GM18870 (cell line): ENCODE measurements around the gene GIPC1.
"Not testable (repeated sequence)": the region's sequence is repeated elsewhere in the genome, so short reads cannot be mapped to it uniquely, and the experiment has no call there.

Experiments
- ATAC-seq: cut with Tn5 transposase; IDR thresholded peaks from one replicate; pipeline ENCODE4 v1.9.1; 2021; ENCODE audit warnings: moderate library complexity; ENCODE audit not compliant: unreplicated experiment

GIPC1 gene, protein sequence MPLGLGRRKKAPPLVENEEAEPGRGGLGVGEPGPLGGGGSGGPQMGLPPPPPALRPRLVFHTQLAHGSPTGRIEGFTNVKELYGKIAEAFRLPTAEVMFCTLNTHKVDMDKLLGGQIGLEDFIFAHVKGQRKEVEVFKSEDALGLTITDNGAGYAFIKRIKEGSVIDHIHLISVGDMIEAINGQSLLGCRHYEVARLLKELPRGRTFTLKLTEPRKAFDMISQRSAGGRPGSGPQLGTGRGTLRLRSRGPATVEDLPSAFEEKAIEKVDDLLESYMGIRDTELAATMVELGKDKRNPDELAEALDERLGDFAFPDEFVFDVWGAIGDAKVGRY

DNA sequence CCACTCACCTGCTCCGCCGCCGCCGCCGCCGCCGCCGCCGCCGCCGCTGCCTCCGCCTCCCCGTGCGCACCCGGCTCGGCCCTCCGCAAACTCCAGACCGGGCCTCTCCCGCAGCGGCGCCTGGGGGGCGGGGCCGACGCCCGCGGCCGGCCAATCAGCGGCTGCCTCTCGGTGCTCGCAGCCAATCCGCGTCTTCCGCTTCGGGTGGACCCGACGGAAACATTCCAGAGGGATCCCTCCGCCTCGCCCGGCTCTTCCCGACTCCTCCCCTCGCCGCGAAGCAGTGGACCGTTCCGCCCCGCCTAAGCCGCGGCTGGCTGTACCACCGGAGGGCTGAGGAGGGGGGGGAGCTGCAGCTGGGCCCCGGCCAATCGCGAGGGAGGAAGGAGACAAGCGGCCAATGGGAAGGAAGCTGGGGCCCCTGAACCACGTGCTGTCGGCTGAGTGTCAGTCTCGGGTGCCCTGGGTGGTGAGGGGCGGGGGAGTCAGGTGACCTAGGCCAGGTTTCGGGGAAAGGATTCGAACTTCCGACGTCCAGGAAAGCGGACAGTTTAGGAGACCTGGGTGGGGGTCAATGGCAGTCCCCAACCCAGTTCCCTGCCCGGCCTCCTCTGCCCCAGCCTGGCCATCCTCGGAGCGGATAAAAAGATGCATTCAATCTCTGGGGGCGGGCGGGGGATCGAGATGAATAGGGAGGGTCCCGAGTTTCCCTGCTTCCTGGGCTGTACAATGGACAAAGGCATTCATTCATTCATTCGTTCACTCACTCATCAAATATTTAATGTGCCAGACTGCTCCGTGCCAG is at the start of gene GIPC1:
Gene GIPC1 (minus strand): TSS at position 99 of the 805 bp plus-strand sequence. CDS start 13,151 bp downstream, outside the sequence.
- no peak for ATAC-seq

DNA sequence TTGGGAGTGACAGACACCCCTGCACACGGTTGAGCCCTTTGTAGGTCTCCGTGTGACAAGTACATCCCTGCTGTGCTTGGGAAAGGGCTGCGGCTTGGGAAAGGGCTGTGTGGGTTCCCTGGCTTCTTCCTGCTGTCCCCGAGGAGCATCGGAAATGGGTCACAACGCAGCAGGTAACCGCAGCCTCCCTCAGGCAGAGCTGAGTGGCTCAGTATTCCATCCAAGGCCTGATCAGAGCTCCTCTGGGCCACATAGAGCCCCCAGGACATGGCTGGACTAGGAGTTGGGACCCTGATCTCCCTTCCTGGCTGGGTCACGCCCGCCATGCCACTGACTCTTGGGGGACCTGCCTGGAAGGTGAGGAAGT is 49.8 kb upstream of the GIPC1 start:
- ATAC-seq = no peak

DNA sequence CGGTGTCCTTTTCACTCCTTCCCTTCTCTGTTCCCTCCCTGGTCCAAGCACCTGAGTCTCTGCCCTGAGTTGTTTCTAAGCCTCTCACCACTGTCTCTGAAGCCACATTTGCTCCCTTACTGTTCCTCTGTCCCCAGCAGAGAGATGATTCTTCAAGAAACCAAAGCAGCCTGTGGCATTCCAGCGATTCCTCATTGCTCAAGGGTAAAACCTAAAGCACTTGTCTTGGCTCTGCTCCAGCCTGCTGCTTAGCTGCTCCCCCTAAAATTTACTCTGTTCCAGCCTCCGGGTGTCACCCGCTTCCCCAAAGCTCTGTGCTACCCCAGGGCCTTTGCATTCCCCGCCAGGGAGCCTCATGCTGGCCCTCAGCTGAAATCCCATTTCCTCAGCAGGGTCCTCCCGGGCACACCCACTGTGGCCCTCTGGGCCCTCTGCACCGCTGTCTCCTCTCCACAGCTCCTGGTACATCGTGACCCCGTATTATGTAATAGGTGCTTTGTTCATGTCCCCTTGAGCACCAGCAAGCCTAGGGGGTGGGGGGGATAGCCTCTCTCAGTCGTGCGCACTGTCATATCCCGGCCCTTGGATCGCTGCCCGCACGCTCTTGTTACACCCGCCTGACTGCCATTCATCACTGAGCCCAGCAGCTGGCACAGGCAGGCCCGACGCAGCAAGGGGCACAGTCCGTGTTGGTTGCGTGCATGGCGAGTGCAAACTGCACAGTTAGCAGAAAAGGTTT is 49.2 kb upstream of the GIPC1 start:
- ATAC-seq = no peak

DNA sequence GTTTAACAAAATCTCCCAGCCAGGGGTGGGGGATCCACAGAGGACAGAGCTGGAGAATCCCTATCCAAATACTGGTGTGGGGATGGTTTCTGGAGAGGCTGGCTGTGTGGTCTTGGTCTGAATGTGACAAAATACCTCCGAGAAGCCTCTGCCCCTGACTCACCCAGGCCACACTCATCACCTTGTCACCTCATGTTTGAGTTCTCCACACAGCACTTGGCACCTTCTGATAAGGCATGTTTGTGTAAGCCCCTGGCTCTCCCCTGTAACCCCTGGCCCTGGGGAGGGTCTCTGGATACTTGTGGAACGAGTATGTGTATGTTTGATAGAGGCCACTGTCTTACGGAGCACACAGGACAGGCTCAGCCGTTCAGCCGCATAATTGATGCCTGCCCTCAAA is 48.1 kb upstream of the GIPC1 start:
- ATAC-seq = no peak

DNA sequence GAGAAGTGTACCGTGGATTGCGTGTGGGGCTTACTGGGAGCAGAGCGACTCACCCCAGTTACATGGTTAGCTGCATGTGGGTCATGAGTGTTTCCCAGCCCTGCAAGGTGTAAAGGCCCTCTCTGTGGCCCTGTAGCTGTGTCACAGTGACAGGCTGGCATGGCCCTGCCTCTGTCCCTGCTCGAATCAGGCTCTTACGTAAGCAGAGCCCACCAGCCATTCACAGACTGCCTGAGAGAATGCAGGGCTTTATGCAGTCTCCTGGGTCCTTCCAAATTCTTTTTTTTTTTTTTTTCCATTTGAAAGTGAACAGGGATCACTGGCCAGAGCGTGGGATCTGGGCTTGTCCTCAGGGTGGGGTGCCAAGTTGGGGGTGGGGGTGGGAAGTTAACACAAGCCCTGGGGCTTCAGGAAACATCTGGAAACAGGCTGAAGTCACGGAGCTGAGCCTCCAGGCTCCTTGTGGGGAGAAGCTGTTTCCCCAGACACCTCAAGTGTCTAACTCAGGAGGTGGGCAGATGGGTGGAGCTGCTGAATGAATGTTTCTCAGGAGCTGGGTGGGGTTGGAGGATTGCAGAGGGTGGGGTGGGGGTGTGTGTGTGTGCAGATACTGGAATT is 46.9 kb upstream of the GIPC1 start:
- ATAC-seq = no peak

DNA sequence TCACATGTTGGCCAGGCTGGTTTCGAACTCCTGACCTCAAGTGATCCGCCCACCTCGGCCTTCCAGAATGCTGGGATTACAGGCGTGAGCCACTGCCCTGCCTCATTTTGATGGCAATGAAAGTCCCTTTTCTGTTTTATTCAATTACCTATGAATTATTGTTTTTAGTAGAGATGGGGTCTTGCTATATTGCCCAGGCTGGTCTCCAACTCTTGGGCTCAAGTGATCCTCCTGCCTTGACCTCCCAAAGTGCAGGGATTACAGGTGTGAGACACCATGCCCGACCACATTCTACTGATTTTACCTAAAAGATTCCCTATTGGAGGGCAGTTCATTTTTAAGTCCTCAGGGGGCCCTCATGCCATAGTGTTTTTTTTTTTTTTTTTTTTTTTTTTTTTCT is 46.1 kb upstream of the GIPC1 start:
- ATAC-seq = not testable (repeated sequence)

DNA sequence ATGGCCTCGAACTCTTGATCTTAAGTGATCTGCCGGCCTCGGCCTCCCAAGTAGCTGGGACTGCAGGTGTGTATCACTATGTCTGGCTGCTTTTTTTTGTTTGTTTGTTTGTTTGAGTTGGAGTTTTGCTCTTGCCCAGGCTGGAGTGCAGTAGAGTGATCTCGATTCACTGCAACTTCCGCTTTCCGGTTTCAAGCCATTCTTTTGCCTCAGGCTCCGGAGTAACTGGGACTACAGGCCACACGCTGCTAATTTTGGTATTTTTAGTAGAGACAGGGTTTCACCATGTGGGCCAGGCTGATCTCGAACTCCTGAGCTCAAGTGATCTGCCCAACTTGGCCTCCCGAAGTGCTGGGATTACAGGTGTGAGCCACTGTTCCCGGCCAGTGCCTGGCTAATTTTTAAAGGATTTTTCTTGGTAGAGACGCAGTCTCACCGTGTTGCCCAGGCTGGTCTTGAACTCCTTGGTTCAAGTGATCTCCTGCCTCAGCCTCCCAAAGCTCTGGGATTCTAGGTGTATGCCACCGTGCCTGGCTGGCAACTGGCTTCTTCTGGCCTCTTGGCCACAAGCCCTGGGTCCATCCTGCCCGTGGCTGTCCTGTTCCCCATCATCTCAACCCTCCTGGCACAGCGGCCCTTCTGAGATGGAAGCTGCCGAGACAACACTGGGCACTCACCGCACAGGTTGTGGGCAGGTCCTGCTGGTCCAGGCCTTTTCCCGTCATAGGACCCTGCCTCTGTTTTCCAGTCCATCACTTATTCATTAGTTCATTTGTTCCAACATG is 45.0 kb upstream of the GIPC1 start:
- no peak for ATAC-seq

DNA sequence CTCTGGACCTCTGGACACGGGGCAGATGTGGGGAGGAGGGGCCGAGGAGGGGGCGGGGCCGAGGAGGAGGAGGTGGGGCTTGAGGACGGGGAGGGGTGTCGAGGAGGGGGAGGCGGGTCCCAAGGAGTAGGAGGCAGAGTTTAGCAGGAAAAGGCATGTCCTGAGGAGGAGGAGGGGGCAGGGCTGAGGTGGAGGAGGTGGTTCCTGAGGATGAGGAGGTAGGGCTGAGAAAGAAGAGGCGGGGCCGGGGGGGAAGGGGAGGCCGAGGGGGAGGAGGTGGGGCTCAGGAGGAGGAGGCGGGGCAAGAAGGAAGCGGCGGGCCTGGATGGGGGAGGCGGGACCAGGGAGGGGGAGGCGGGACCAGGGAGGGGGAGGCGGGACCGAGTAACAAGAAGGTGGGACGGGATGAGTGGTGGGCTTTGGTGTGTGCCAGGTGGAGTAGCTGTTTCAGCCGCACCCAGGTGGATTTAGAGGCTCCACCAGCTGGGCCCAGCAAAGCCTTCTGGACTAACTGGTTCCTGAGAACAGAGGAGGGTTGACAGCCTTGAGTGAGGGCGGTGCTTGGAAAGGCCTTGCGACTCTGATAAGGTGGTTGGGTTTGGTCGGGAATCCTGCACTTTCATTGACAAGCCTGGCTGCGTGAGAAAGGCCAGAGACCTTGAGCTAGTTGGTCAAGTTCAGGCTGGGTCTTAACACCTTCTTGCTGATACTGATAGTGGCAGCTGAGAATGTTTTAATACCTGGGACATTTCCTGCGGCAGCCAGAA is 41.2 kb upstream of the GIPC1 start:
- ATAC-seq = no peak

DNA sequence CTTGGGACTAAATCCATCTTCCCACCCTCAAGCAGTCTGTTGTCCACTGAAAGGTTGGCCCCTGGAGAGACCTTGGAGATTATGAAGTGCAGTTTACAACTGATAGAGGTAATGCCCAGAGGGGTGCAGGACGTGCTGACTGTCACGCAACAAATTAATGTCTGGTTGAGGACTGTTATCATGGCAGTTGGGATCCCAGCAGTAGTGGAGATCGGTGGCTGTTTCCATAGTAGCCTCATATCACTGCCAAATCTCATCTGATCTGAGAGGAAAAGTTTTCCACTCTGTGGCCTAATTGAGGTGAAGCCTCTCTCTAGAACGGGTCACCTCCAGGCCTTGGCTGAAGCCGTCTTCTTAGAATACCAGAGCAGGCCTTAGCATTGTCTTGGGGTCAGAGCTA is 37.5 kb upstream of the GIPC1 start:
- ATAC-seq = no peak

DNA sequence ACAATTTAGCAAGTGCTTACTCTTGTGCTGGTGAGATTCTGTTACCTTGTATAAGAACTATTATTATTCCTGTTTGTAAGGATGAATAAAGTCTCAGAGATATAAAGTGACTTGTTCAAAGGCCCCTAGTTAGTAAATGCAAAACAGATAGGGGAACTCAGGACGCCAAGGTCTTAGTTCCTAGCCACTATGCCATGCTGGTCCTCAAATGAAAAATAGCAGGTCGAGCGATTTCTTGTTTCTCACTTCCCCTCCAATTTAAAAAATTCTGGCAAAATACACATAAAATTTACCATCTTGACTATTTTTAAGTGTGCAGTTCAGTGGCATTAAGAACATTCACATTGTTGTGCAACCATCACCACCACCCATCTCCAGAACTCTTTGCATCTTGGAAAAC is 34.6 kb upstream of the GIPC1 start:
- ATAC-seq = no peak

DNA sequence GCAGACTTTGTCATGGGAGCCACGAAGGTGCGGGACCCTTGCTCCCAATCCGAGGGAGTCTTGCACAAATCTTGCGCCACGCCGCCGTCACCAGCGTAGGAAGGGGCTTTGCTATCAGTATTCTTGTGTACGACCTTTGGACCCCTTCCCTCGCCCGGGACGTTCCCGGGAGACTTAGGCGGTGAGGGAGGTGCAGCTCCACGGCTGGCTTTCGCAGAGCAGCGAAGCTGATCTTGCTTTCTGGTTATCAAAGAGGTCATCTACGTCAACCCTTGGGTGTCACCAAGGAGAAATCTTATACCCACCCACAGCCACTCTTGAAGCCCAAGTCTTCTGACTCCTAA is 34.0 kb upstream of the GIPC1 start:
- ATAC-seq = no peak

DNA sequence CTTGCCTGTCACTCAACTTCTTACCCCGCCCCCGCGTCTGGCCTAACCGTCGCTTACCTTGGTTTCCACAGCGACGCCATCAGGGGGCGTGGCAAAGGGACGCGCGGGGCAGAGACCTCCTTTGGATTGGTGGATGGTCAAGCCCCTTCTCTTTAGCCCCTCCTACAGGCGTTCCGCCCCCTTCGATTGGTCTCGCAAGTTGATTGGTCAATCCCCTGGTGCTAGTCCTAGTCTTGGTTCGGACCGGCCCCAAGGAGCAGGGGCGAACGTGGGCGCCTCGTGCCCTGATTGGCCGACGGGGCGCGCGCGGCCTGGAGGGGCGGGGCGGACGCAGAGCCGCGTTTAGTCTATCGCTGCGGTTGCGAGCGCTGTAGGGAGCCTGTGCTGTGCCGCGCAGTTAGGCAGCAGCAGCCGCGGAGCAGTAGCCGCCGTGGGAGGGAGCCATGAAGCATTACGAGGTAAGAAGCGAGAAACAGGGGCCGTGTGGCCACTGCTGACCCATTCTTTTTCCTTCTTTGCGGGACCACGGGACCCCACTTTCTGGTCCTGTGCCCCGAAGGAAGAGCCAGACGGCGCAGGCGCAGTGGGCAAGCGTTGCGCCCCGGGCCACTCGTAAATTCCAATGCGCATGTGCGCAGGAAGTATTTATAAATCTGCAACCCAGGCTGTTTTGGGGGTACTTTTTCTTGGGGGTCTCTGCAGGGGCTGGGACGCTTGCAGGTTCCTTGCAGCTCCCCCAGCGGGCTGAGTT is 33.5 kb upstream of the GIPC1 start, which contains the start of gene TECR:
Gene TECR (plus strand): TSS at position 341 of the 751 bp plus-strand sequence. CDS start 103 bp downstream, at position 444.
- peak; percentile 96 for ATAC-seq

DNA sequence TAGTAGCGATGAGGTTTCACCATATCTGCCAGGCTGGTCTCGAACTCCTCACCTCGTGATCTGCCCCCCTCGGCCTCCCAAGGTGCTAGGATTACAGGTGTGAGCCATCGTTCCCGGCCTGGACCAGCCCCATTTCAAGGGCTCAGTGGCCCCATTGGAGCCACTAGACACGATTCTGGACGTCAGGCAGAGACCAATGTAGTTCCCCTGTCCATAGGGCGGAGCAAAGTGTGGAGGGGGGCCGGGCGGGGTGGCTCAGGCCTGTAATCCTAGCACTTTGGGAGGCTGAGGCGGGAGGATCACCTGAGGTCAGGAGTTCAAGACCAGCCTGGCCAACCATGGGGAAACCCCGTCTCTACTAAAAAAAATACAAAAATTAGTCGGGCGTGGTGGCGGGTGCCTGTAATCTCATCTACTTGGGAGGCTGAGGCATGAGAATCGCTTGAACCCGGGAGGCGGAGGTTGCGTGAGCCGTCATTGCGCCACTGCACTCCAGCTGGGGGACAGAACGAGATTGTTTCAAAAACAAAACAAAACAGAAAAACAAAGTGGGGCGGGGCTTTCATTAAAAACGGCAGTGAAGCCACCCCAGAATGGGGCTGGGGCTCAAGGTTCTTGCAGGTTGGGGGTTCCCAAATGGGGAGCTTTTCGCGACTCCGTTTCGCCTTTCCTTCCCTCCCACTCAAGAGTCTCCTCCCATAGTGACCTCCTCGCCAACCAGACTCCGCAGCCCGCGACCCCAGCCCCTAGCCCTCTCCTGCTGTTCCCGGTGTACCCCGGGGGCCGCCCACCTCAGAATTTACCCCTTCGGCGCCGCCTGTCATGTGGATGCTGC is 32.7 kb upstream of the GIPC1 start:
- no peak for ATAC-seq

DNA sequence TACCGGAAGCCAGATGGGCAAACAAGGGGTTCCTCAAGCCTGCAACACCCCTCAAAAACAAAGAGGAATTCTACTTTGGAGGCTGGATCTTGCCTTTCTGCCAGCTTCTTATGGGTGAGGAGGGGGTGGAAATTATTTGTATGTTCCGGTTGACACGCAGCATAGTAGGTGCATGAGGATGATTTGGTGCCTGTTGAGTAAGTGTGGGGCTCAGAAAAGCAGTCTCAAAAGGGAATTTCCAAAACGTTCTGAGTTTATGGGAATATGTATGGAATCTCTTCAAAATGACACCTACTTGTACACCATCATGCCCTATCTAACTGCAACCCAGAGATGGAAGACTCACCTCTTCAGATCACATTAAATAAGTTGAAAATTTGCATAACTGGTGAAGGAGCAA is 30.5 kb upstream of the GIPC1 start:
- ATAC-seq = no peak

DNA sequence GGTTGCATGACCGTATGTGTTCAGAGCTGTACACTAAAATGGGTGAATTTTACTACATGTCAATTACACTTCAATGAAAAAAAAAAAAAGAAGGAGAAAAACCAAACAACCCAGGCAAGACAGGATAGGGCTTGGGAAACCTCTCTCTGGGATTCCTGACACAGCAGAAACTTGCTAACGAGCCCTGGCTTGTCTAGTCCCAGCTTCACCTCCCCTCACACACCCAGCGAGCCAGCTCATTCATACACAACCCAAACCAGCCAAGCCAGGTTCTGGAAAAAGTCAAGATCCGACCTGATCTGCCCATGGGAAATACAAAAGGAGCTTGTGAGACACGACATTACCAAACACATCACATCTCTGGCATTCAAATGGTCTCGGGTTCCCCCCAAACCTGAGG is 29.8 kb upstream of the GIPC1 start:
- no peak for ATAC-seq

DNA sequence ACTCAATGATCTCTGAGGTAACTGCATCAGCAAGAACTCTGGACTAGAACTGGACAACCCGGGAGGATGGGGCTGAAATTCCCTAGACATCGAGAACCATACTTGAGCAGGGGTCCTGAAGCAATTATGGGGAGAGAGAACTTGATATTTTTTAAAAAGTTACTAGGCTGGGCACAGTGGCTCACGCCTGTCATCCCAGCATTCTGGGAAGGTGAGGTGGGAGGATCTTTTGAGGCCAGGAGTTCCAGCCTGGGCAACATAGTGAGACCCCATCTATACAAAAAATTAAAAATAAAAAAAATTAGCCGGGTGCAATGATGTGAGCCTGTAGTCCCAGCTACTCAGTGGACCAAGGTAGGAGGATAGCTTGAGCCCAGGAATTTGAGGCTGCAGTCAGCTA is 24.6 kb upstream of the GIPC1 start:
- ATAC-seq = no peak

DNA sequence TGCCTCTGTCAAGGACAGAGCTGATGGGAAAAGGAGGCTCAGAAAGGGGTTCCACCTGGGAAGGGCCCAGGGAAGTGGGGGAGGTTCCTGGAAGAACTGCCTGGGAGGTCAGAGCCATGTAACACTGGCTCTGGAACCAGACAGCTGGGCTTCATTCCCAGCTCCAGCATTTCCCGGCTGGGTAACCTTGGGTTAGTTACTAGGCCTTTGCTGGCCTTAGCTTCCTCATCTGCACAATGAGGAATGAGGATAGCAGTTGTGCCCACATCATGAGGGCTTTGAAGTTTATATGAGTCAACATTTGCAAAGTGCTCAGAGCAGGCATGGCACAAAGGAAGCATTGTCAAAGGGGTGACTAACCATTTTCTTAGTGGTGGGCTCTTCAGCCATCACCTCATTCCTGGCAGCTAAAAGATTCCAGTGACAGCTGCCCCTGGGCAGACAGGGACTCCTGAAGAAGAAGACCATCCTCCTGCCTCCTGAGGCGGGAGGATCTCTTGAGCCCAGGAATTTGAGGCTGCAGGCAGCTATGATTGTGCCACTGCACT is 24.0 kb upstream of the GIPC1 start:
- ATAC-seq = no peak
